DND-41 (cell line): ENCODE results near the gene CD58.

Experiments used
- ATAC-seq: fragments of 200-7000 bp; cut with Tn5 transposase; 3 replicates; pipeline ENCODE4 v1.9.1; 2021; ENCODE audit warnings: low read depth; ENCODE audit not compliant: insufficient read depth
- DNase-seq: peaks from one replicate; pipeline ENCODE4 v3.0.0-alpha.2; 2020
- H2AFZ ChIP-seq: 2 replicates; pipeline ENCODE4 v1.6.0; 2012; ENCODE audit warnings: low read depth, low read length
- H3K27ac ChIP-seq: 2 replicates; pipeline ENCODE4 v1.5.1; 2012; ENCODE audit warnings: low read length, inconsistent platforms
- H3K27me3 ChIP-seq: fragments of 200-600 bp; sonication (generic); 2 replicates; pipeline ENCODE4 v1.6.0; 2012; ENCODE audit warnings: low read length, mild to moderate bottlenecking, inconsistent platforms; ENCODE audit not compliant: insufficient read depth, poor library complexity
- H3K36me3 ChIP-seq: 2 replicates; pipeline ENCODE4 v1.5.1; 2012; ENCODE audit warnings: low read length, inconsistent platforms; ENCODE audit not compliant: insufficient read depth
- H3K4me1 ChIP-seq: 2 replicates; pipeline ENCODE4 v1.5.1; 2012; ENCODE audit warnings: mild to moderate bottlenecking, low read length; ENCODE audit not compliant: insufficient read depth
- H3K4me2 ChIP-seq: 2 replicates; pipeline ENCODE4 v1.6.0; 2012; ENCODE audit warnings: mild to moderate bottlenecking, moderate library complexity, low read length, inconsistent platforms; ENCODE audit not compliant: insufficient read depth
- H3K4me3 ChIP-seq, 2 experiments: fragments of 200-600 bp in 1 of 2; shearing (Covaris generic) in 1 of 2; 2 replicates each; pipeline ENCODE4 v1.5.1; 2012 to 2016; ENCODE audit warnings: inconsistent platforms in 2 of 2, low read length in 2 of 2, mild to moderate bottlenecking in 2 of 2, low read depth in 1 of 2, moderate library complexity in 1 of 2
- H3K79me2 ChIP-seq: 2 replicates; pipeline ENCODE4 v1.6.0; 2012; ENCODE audit warnings: low read length, inconsistent platforms; ENCODE audit not compliant: insufficient read depth
- H3K9ac ChIP-seq: 2 replicates; pipeline ENCODE4 v1.6.0; 2012; ENCODE audit warnings: low read depth, mild to moderate bottlenecking, inconsistent platforms, low read length, moderate library complexity
- H3K9me3 ChIP-seq: 2 replicates; pipeline ENCODE4 v1.5.1; 2012; ENCODE audit warnings: low read length, moderate library complexity, mild to moderate bottlenecking, inconsistent platforms; ENCODE audit not compliant: insufficient read depth, severe bottlenecking
- H4K20me1 ChIP-seq: 2 replicates; pipeline ENCODE4 v1.6.0; 2012; ENCODE audit warnings: low read length; ENCODE audit not compliant: insufficient read depth
- EZH2 ChIP-seq: IDR thresholded peaks from 3 replicates; pipeline ENCODE4 v1.6.1; 2012; ENCODE audit warnings: borderline replicate concordance, low read depth, mild to moderate bottlenecking, moderate library complexity, low read length, inconsistent platforms; ENCODE audit not compliant: severe bottlenecking
- TF ChIP-seq, protein P1 (sequence below): IDR thresholded peaks from 2 replicates; pipeline ENCODE4 v1.5.1; 2012; ENCODE audit warnings: borderline replicate concordance, low read length, moderate library complexity, mild to moderate bottlenecking; ENCODE audit not compliant: poor library complexity, severe bottlenecking; ENCODE audit errors: extremely low read depth

The CD58 gene

DNA sequence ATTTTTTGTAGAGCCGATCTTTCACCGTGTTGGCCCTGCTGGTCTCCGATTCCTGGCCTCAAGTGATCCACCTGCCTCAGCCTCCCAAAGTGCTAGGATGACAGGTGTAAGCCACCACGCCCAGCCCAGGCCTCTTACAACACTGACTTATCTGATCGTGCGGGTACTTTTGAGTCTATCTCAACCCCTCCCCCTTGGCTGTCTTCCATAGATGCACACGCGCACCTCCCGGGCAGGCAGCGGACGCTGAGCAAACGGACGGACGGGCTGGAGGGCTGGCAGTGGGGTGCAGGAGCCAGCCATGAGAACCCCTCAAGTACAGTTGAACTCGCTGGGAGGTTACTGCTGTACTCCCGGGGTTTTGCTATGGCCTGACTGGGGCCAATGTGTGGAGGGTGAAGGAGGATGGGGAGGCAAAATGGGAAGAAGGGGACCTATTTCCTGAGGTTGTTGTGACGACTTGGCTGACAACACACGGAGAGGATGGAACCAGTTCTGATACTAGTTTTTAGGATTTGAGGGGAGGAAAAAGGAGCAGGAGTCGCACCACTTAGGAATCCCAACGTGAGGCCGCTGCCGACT is 959 bp downstream of the CD58 start:
- Histone ChIP-seq H3K4me1 (peaks cover 42% of the 10 kb centered on the region), H3K4me2 (peak overlapping the region; percentile 87), H2AFZ (peak overlapping the region; percentile 69), H4K20me1 (no peaks in the 10 kb centered on the region; the same call in 1 of the 2 replicates), H3K9me3 (no peaks in the 10 kb centered on the region), H3K27ac (peak overlapping the region; percentile 80), H3K36me3 (no peaks in the 10 kb centered on the region), H3K9ac (peak overlapping the region; percentile 74), H3K27me3 (no peaks in the 10 kb centered on the region), H3K4me3 (peak overlapping the region; percentile 32 to 60; a peak in 3 of 4 replicates), H3K79me2 (peaks cover 57% of the 10 kb centered on the region)
- ATAC-seq (peak; percentile 1; the same call in 1 of the 3 replicates), DNase-seq (peak; percentile 27)
- TF ChIP-seq, protein P1, sequence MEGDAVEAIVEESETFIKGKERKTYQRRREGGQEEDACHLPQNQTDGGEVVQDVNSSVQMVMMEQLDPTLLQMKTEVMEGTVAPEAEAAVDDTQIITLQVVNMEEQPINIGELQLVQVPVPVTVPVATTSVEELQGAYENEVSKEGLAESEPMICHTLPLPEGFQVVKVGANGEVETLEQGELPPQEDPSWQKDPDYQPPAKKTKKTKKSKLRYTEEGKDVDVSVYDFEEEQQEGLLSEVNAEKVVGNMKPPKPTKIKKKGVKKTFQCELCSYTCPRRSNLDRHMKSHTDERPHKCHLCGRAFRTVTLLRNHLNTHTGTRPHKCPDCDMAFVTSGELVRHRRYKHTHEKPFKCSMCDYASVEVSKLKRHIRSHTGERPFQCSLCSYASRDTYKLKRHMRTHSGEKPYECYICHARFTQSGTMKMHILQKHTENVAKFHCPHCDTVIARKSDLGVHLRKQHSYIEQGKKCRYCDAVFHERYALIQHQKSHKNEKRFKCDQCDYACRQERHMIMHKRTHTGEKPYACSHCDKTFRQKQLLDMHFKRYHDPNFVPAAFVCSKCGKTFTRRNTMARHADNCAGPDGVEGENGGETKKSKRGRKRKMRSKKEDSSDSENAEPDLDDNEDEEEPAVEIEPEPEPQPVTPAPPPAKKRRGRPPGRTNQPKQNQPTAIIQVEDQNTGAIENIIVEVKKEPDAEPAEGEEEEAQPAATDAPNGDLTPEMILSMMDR = no peak

DNA sequence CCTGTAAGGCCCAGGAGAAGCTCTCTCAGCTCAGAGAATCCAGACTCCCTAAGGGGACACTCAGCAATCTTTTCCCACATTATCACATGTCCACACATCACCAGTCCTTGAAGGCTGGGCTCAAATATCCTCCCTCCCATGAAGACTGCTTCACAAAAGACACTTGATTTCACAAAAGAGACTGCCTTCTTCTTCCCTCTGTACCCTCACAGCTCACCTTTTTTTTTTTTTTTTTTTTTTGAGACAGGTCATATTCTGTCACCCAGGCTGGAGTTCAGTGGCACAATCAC is 1.5 kb downstream of the CD58 start:
- Histone ChIP-seq H3K27me3 (no peaks in the 10 kb centered on the region), H3K4me2 (peak overlapping the region; percentile 87), H2AFZ (no peak overlapping the region), H3K36me3 (no peaks in the 10 kb centered on the region), H3K27ac (peak overlapping the region; percentile 19; the same call in 1 of the 2 replicates), H3K9me3 (no peaks in the 10 kb centered on the region), H3K9ac (peak overlapping the region; percentile 74), H3K4me1 (peaks cover 40% of the 10 kb centered on the region), H3K79me2 (peaks cover 62% of the 10 kb centered on the region), H4K20me1 (no peaks in the 10 kb centered on the region; the same call in 1 of the 2 replicates), H3K4me3 (peak overlapping the region in 1 of 2 experiments; percentile 60; a peak in 2 of 4 replicates)
- TF ChIP-seq EZH2 = no peak
- DNase-seq = no peak
- ATAC-seq = no peak

DNA sequence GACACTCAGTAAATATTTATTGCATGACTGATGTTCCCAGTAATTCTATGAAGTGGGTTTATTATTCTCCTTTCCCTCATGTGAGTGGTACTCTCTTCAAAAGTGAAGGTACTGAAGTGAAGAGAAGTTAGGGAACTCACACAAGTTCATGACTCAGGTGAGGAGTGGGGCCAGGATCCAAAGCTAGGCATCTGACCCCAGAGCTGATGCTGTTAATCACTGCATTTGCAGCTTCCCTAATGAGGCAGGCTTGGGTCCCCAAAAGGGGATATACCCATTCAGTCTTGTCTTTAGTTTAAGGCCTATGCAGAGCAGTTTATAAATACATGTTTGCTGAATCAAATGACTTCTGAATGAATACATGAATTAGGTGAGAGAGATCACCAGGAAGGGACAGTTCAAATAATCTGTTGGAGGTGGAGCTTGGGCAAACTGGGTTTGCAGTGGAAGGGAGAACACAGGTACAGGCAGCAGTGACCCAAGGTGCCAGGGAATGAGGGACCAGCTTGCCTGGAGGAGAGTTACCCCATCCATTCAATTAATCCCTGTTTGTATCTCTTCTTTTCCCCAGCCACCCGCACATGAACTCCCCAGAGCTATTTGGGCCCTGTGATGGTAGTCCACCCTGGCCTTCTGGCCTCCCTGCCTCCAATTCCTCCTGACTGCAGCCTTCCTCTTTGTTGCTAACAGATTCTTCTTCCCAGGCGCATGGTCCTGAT is 2.0 kb downstream of the CD58 start:
- H3K4me3 ChIP-seq = peak overlapping the region in 1 of 2 experiments; percentile 60; a peak in 2 of 4 replicates

More for the DNA sequence above, 2.0 kb downstream of the CD58 start:
- Histone ChIP-seq H3K79me2 (peaks cover 67% of the 10 kb centered on the region), H3K9ac (peak overlapping the region; percentile 74), H3K27ac (peak overlapping the region; percentile 19; the same call in 1 of the 2 replicates), H3K27me3 (no peaks in the 10 kb centered on the region), H3K9me3 (no peaks in the 10 kb centered on the region), H3K4me2 (peak overlapping the region; percentile 87), H3K4me1 (peaks cover 40% of the 10 kb centered on the region), H4K20me1 (no peaks in the 10 kb centered on the region; the same call in 1 of the 2 replicates), H2AFZ (no peak overlapping the region), H3K36me3 (no peaks in the 10 kb centered on the region)
- DNase-seq (no peak), ATAC-seq (no peak)
- TF ChIP-seq, protein P1 = no peak
- TF ChIP-seq EZH2 = no peak
